Endodermal cell (in vitro differentiated cells): Measurements from ENCODE around the gene KIAA0232. TPM values are rescaled to one million over a fixed set of nuclear protein-coding genes. Genes with fewer than 3 reads are reported as not detected.

Experiments used
- DNase-seq: peaks from one replicate; pipeline ENCODE4 v3.0.0-alpha.2; 2017
- H3K27ac ChIP-seq: 2 replicates; pipeline ENCODE4 v1.5.1; 2013; ENCODE audit warnings: mild to moderate bottlenecking, low read depth, low read length, moderate library complexity
- H3K27me3 ChIP-seq: 2 replicates; pipeline ENCODE4 v1.6.1; 2013; ENCODE audit warnings: mild to moderate bottlenecking, low read length, moderate library complexity; ENCODE audit not compliant: insufficient read depth, control insufficient read depth, poor library complexity, severe bottlenecking
- H3K36me3 ChIP-seq: 2 replicates; pipeline ENCODE4 v1.7.0; 2013; ENCODE audit warnings: mild to moderate bottlenecking, low read length, moderate library complexity; ENCODE audit not compliant: control insufficient read depth, insufficient read depth
- H3K4me1 ChIP-seq: one replicate; pipeline ENCODE4 v1.7.0; 2013; ENCODE audit warnings: low read length; ENCODE audit not compliant: control insufficient read depth, insufficient read depth
- H3K4me3 ChIP-seq: 2 replicates; pipeline ENCODE4 v1.5.1; 2013; ENCODE audit warnings: mild to moderate bottlenecking, low read length, moderate library complexity
- H3K9ac ChIP-seq: 2 replicates; pipeline ENCODE4 v1.6.1; 2013; ENCODE audit warnings: mild to moderate bottlenecking, low read length, moderate library complexity; ENCODE audit not compliant: poor library complexity, severe bottlenecking; ENCODE audit errors: extremely low read depth
- H3K9me3 ChIP-seq: 2 replicates; pipeline ENCODE4 v1.6.1; 2013; ENCODE audit warnings: mild to moderate bottlenecking, low read length, moderate library complexity; ENCODE audit not compliant: control insufficient read depth
- H3K27ac Mint-ChIP-seq: 2 replicates; pipeline ENCODE4 v1.8.0; 2020; ENCODE audit warnings: mixed read lengths
- H3K27me3 Mint-ChIP-seq: 2 replicates; pipeline ENCODE4 v1.8.0; 2021; ENCODE audit warnings: mild to moderate bottlenecking, mixed read lengths; ENCODE audit not compliant: insufficient read depth
- H3K36me3 Mint-ChIP-seq: 2 replicates; pipeline ENCODE4 v1.8.0; 2020; ENCODE audit warnings: low read depth, mixed read lengths
- H3K4me1 Mint-ChIP-seq: 2 replicates; pipeline ENCODE4 v1.8.0; 2020; ENCODE audit warnings: mixed read lengths
- H3K4me3 Mint-ChIP-seq: 2 replicates; pipeline ENCODE4 v1.8.0; 2020; ENCODE audit warnings: mild to moderate bottlenecking, moderate library complexity, mixed read lengths
- H3K9me3 Mint-ChIP-seq: 2 replicates; pipeline ENCODE4 v1.8.0; 2020; ENCODE audit warnings: mild to moderate bottlenecking, mixed read lengths
- WGBS, 2 experiments: methylation state at CpG; one replicate each; pipeline versions ENCODE4 v1.1.5 to v1.1.7; 2013; ENCODE audit warnings: missing lambda C conversion rate in 2 of 2, mixed read lengths in 1 of 2; ENCODE audit not compliant: insufficient coverage in 1 of 2, insufficient read length in 1 of 2; 5-methylcytosine and 5-hydroxymethylcytosine counted together
- long read RNA-seq, 4 experiments: library from polyadenylated mRNA in 2 of 4; library from RNA in 1 of 4; library from capped mRNA in 1 of 4; stranded (forward) in 3 of 4; unstranded in 1 of 4; transcript quantifications; one replicate each; pipeline ENCODE4 v2.0.0, GENCODE V29; 2020 to 2021; ENCODE audit warnings: inconsistent platforms in 1 of 4
- polyA plus RNA-seq, 2 experiments: library from polyadenylated mRNA; stranded (reverse); fragments of 50-300 nt; gene quantifications; one replicate each; pipeline ENCODE4 v1.2.3, GENCODE V29; 2013
- total RNA-seq, 2 donors: library from RNA; stranded (reverse); fragmentation: NEBNext Ultra II Directional in 1 of 2; extraction: Animal tissue kit (Norgen Biotek cat#: 25700) in 1 of 2; gene quantifications; 2 replicates in 1 of 2; 3 replicates in 1 of 2; pipeline ENCODE4 v1.2.1, GENCODE V29; 2021
- TF ChIP-seq, protein P1 (sequence below): fragments of 200-600 bp; sonication (generic); conservative IDR thresholded peaks from 2 replicates; pipeline ENCODE4 v1.5.0; 2021; ENCODE audit warnings: antibody characterized with exemption, mild to moderate bottlenecking

Gene KIAA0232
- 10 to 100 TPM; 32.9 to 43.5 TPM for total RNA-seq
- 30.0 TPM for polyA plus RNA-seq (2013, experiment 1 of 2)
- 32.5 TPM for polyA plus RNA-seq (2013, experiment 2 of 2)
- long read RNA-seq, experiment 1, partial matches to known transcripts: 12 of 16 reads
- long read RNA-seq, experiment 1, other reads (novel, unspliced or antisense): 4 of 16 reads
- long read RNA-seq, experiment 2, full-length matches to known transcripts: 3 of 25 reads
- long read RNA-seq, experiment 2, partial matches to known transcripts: 15 of 25 reads
- long read RNA-seq, experiment 2, other reads (novel, unspliced or antisense): 7 of 25 reads
- long read RNA-seq, experiment 3, partial matches to known transcripts: 15 of 20 reads
- long read RNA-seq, experiment 3, other reads (novel, unspliced or antisense): 5 of 20 reads
- long read RNA-seq, experiment 4, partial matches to known transcripts: 0 of 4 reads
- long read RNA-seq, experiment 4, other reads (novel, unspliced or antisense): 4 of 4 reads

DNA sequence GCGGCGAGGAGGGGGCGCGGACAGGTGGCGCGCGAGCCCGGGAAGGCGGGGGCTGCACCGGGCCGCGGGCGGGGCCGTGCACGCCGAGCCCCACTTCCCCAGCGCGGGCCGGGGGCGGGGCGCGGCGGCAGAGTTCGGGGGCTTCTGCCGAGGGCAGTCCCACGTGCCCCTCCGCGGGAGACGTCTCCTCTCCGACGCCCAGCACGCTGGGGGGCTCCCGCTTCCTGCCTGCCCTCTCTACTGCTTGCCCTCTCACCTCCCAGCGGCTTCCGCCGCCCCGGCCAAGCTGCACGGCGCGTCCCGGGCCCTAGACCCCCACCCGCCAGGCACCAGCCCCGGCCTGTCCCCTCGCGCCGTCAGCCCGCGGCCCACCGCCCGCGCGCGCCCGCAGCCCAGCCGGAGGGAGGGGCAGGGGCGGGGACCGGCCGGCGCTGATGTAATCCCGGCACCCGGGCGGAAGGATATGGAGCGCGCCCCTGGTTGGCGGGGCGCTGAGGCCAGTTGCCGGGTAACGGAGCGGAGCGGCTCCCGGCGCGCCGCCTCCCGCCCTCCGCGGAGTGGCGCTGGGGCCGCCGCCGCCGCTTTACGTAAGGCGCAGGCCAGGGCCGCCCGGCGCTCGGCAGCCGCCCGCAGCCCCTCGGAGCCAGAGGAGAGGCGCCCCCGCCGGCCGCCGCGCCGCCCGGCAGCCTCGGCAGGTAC, at the start of gene KIAA0232:
Gene KIAA0232 (plus strand): TSS at position 581 of the 699 bp plus-strand sequence. CDS start 41,727 bp downstream, outside the sequence.
- H3K9ac ChIP-seq: peak within 1 kb of the TSS; percentile 87
- WGBS, 2 experiments: 0 to 1% methylated on average over 3 to 100 of the region's 100 CpGs
- peaks cover 10% of the 10 kb centered on the region for H3K36me3 ChIP-seq
- peaks cover 11% of the 10 kb centered on the region for H3K27me3 ChIP-seq
- peak; percentile 95 for DNase-seq
- H3K27ac Mint-ChIP-seq: peak within 1 kb of the TSS; percentile 26
- peaks cover 41% of the 10 kb centered on the region for H3K4me1 Mint-ChIP-seq
- peak within 1 kb of the TSS; percentile 69 for H3K4me3 Mint-ChIP-seq
- TF ChIP-seq, protein P1, sequence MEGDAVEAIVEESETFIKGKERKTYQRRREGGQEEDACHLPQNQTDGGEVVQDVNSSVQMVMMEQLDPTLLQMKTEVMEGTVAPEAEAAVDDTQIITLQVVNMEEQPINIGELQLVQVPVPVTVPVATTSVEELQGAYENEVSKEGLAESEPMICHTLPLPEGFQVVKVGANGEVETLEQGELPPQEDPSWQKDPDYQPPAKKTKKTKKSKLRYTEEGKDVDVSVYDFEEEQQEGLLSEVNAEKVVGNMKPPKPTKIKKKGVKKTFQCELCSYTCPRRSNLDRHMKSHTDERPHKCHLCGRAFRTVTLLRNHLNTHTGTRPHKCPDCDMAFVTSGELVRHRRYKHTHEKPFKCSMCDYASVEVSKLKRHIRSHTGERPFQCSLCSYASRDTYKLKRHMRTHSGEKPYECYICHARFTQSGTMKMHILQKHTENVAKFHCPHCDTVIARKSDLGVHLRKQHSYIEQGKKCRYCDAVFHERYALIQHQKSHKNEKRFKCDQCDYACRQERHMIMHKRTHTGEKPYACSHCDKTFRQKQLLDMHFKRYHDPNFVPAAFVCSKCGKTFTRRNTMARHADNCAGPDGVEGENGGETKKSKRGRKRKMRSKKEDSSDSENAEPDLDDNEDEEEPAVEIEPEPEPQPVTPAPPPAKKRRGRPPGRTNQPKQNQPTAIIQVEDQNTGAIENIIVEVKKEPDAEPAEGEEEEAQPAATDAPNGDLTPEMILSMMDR: no peak
- no peaks in the 10 kb centered on the region for H3K9me3 Mint-ChIP-seq
- H3K36me3 Mint-ChIP-seq: peaks cover 4% of the 10 kb centered on the region
- H3K27ac ChIP-seq: peak within 1 kb of the TSS; percentile 97
- no peaks in the 10 kb centered on the region for H3K9me3 ChIP-seq
- H3K4me3 ChIP-seq: peak within 1 kb of the TSS; percentile 92
- peaks cover 15% of the 10 kb centered on the region for H3K4me1 ChIP-seq
- peaks cover 12% of the 10 kb centered on the region for H3K27me3 Mint-ChIP-seq

DNA sequence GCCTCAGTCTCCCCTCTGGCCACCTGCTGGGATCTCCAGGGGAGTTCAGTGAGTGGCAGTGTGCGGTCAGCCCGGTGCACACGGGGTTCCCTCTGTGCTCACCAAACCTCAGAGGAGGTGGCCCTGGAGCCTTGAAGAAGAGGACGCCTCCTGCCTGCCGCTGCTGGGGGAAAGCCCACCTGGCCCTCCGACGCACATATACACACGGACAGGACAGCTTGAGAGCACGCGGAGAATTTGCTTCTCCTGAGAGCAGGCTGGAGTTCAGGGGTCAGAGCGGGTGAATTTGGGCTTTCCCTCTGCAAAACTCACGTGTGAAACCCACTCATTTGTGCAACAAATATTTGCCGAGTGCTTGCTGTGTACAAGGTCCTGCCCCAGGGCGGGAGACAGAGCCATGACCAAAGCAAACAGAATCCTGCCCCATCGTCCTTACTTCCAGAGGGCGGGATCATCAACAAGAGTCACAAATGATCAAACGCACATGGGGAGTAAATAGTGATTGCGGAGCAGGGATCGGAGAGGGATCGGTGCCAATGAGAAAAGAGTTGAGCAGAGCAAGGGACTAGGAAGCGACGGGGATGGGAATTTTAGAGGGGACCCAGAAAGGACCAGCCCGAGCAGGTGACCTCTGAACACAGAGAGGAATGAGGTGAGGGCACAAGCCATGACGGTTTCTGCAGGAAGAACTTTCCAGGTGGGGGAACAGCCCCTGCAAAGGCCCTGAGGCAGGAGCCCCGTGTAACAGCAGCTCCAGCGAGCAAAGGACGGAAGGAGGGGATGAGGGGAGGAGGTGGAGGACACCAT, 49.0 kb upstream of the KIAA0232 start:
- no peak overlapping the region for H3K9ac ChIP-seq
- no peak overlapping the region for H3K27ac Mint-ChIP-seq
- H3K36me3 Mint-ChIP-seq: no peaks in the 10 kb centered on the region
- TF ChIP-seq, protein P1: no peak
- no peaks in the 10 kb centered on the region for H3K36me3 ChIP-seq
- peaks cover 4% of the 10 kb centered on the region for H3K27me3 Mint-ChIP-seq
- H3K27me3 ChIP-seq: no peaks in the 10 kb centered on the region
- no peaks in the 10 kb centered on the region for H3K9me3 Mint-ChIP-seq
- no peak overlapping the region for H3K4me3 Mint-ChIP-seq
- no peak overlapping the region for H3K4me3 ChIP-seq
- no peaks in the 10 kb centered on the region for H3K4me1 Mint-ChIP-seq
- H3K9me3 ChIP-seq: no peaks in the 10 kb centered on the region
- no peaks in the 10 kb centered on the region for H3K4me1 ChIP-seq
- DNase-seq: no peak
- no peak overlapping the region for H3K27ac ChIP-seq
- whole genome bisulfite sequencing, 2 experiments: 92 to 93% methylated on average over 24 to 27 of the region's 27 CpGs

DNA sequence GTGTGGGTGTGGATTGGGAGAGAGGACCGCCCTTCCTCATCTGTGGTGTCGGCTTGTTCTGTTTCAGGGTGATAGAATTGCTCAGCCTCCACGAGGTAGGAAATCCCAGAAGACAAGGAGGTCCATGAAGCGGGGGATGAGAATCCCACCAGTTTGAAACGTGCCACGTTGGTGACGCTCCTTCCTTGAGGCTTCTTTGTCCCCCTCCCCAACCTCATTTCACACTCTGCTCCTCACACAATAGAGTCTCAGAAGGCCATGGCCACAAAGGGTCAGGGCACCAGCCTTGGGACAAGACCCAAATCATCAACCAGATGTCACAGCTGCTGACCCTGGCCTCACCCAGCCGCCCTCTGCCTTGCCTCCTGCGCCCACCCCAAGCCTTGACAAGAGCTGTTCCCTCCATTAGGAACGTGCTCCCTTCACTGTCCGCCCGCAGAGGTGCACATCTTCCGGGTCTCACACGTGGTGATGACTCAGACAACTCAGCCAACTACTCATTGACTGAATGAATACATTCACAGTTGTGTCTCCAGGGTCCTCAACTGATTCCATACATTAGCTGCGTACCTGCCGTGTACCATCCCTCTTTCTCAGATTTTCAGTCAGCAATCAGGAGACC, 48.3 kb upstream of the KIAA0232 start:
- H3K27ac Mint-ChIP-seq: no peak overlapping the region

More for the DNA sequence above, 48.3 kb upstream of the KIAA0232 start:
- no peak for DNase-seq
- H3K27me3 ChIP-seq: no peaks in the 10 kb centered on the region
- H3K4me1 Mint-ChIP-seq: no peaks in the 10 kb centered on the region
- no peak overlapping the region for H3K9ac ChIP-seq
- H3K27ac ChIP-seq: no peak overlapping the region
- no peaks in the 10 kb centered on the region for H3K9me3 ChIP-seq
- no peaks in the 10 kb centered on the region for H3K36me3 Mint-ChIP-seq
- TF ChIP-seq, protein P1: no peak
- no peak overlapping the region for H3K4me3 Mint-ChIP-seq
- H3K36me3 ChIP-seq: no peaks in the 10 kb centered on the region
- H3K27me3 Mint-ChIP-seq: peaks cover 4% of the 10 kb centered on the region
- no peak overlapping the region for H3K4me3 ChIP-seq
- WGBS, 2 experiments: 91% methylated on average over 14 to 16 of the region's 16 CpGs
- no peaks in the 10 kb centered on the region for H3K4me1 ChIP-seq
- H3K9me3 Mint-ChIP-seq: no peaks in the 10 kb centered on the region
